GM15510 (cell line): ENCODE measurements around the gene PRKAR1B.

ENCODE experiments used
- POLR2A ChIP-seq: IDR thresholded peaks from 3 replicates; pipeline ENCODE4 v1.6.1; 2011; ENCODE audit warnings: borderline replicate concordance; ENCODE audit not compliant: insufficient read length; ENCODE audit errors: extremely low read depth

PRKAR1B gene

GRCh38 chr7:516606-517456 is 210.2 kb downstream of the PRKAR1B start:
- TF ChIP-seq POLR2A, result no peak

- TF ChIP-seq POLR2A, result no peak
These were observed 210.9 kb downstream of the PRKAR1B start for GRCh38 chr7:516216-516605.

DNA sequence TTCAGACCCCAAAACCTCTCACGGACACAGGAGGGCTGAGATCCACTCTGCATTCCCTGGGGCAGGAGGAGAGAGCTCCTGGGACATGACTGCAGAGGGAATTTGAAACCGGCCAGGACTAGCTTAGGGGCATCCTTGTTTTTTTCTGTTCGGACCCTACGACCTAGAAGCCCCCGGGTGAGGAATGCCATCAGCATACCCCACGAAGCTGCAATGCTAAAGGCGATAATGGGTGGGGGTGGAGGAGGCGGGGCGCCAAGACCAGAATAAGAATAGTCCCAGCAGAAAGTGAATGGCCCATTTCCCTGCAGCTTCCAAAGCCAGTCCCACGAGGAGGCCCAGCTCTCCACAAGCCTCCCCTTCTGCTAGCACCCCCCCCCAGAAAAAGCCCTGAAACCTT is 211.5 kb downstream of the PRKAR1B start:
- no peak for TF ChIP-seq POLR2A

DNA sequence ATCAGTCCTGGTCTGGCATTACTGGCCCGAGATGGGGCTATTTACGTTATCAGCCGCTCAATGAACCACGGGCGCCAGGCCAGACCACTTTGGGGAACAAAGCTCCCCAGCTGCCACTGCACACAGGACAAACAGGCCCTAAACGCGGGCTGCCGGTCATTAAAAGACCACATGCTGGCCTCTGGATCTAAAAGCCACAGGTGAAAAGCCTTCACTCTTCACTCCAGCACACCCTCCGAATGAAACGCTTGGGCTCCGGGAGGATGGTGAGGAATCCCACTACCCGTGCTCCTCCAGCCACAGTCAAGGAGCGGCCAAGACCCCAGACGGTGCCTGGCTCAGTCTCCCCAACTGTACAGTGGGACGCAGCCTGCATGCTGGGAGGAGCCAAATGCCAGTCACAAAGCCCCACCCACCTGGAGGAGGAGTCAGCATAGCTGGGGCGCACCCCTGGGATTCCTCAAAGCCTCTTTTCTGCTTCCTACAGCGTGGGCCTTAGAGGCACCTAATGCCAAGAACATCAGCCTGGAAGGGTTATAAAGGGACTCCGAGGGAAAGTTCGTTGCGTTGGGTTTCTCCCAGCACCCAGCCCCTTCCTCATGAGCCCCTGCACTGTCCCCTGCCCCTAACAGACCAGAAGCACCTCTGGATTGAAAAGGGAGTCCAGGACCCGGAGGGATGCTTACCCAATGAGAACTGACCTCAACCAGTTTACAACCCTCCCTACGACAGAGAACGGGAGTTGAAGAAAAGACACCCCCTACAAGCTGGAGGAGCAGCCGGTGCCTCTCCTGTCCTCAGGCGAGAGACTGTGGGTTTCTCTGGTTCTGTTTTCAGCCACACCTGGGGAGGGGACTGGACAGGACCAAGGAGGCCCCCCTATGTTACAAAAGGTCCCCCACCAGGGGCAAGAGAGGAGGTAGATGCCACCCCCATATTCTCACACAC is 212.2 kb downstream of the PRKAR1B start:
- TF ChIP-seq POLR2A, result no peak

DNA sequence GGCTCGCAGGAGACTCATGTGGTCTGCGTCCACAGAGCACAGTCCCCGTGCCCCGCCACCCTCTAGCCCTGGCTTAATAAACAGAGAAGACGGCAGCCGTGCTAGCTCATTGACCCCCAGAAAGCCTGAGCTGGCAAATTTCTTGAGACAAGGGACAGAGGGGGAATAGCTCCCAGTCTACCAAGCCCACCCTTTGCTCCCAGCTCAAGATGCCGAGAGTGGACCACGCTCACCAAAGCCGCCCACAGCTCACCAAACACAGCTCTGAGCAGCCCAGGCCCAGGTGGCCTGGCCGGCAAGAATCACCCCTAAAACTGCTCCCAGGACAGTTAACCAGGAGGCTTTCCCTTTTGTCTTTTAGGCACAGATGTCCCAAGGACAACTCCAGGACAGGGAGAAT is 212.8 kb downstream of the PRKAR1B start:
- no peak for TF ChIP-seq POLR2A

DNA sequence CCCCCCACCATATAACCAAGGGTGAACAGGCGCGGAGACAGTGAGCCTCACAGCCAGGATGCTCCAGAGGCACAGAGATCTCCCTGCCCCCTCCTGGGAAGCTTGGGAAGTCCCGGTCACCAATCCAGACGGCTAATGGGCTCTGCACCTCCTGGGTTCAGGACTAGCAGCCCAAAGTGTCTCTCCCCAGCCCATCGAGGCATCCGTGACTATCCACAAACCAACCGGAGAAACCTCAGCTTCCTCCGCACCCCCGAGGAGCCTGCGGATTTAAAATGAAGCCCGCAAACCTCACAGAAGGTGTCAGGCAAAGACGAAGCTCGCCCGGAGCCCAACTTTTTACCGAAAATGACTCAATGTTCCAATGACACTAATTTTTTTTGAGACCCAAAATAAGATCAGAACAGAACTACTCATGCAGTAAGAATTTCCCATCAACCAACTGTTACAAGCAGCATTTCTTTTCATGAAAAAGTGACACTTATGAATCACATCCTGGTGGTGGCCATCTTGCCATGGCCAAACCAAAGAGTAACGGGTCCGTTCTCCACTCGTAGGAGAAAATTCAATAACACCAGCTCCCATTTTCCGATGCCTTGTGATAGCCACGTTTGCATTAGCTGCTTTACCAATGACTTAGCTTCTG is 213.4 kb downstream of the PRKAR1B start:
- TF ChIP-seq POLR2A, result no peak

DNA sequence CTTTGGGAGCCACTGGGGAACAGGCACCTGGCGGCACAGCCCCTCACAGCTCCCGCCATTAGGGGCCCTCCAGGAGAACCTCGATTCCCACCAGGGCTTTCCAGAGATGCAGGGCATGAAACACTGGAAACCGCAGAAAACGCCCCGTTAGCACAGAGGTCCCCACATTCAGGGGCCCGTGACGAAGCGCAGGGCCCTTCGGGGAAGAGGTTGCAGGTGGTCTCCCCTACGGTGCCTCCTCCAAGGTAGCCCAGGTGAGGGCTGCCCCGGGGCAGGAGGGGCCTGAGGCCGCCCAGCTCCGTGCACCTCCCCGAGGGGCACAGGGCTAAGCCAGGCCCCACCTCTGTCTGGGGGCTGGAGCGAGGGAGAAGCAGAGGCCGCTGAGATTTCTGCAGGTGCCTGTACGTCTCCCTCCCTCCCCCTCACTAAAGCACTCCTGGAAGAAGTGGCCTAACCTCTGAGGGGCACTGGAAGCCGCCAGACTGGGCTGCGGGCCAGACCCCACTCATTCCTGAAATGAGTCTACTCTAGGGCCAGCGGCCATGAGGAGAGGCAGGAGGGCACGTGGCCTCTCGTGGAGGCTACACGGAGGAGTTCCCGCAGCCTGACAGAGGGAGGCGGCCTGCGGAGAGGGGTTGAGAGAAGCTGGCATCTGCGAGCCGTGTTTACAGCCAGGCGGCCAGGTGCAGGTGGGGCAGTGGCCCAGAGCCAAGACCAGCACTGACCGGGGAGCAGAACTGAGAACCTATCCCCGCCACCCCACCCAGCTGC is 214.4 kb downstream of the PRKAR1B start:
- no peak for TF ChIP-seq POLR2A

GRCh38 chr7:512146-512510 is 215.0 kb downstream of the PRKAR1B start:
- no peak for TF ChIP-seq POLR2A

DNA sequence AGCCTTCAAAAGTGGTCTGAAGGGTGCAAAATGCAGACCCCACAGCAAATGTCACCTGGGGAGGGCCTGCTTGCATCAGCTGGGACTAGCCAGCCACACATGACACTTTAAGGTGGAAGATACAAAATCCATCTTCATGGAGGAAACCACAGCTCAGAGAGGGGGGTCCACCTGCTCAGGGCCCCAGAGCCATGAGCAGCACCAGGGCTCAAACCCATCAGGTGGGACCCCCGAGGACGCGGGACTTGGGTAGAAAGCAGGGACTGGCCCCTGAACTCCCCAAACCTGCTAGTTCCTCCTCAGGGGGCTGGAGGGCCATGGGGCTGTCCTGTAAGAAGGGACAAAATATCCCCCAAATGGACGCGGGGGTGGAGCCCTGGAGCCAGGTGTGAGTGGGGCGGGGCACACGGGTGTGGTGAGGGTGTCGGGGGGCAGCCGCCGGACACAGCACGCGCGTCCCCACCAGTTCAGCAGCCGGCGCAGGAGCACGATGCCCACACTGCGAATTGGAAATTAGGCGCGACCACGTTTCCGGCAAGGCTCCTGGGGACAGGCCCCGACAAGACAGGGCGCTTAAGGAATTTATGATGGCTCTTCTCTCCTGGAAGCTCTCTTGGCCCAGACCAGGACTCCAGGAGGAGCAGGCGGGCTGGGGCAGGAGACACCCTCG is 215.5 kb downstream of the PRKAR1B start:
- TF ChIP-seq POLR2A, result no peak

GRCh38 chr7:510782-511281 is 216.2 kb downstream of the PRKAR1B start:
- no peak for TF ChIP-seq POLR2A

GRCh38 chr7:510131-510481 is 217.0 kb downstream of the PRKAR1B start:
- TF ChIP-seq POLR2A, result no peak

GRCh38 chr7:509426-510130 is 217.5 kb downstream of the PRKAR1B start:
- no peak for TF ChIP-seq POLR2A
